Esophagus (tissue), 2 donors: ENCODE data around the gene CLVS2. TPM values are rescaled to one million over a fixed set of nuclear protein-coding genes. Genes with fewer than 3 reads are reported as not detected.

ENCODE experiments used
- H3K27ac ChIP-seq, 2 donors: one replicate each; pipeline ENCODE4 v1.5.1; 2013; ENCODE audit warnings: low read depth in 2 of 2, mild to moderate bottlenecking in 2 of 2, inconsistent platforms in 1 of 2, low read length in 1 of 2, moderate library complexity in 1 of 2
- H3K27me3 ChIP-seq, 2 donors: one replicate each; pipeline ENCODE4 v1.6.1; 2013; ENCODE audit warnings: low read length in 2 of 2, control low read depth in 1 of 2, mild to moderate bottlenecking in 1 of 2; ENCODE audit not compliant: insufficient read depth in 2 of 2, control insufficient read depth in 1 of 2
- H3K36me3 ChIP-seq, 2 donors: one replicate each; pipeline ENCODE4 v1.6.1; 2013; ENCODE audit warnings: low read length in 1 of 2; ENCODE audit not compliant: control insufficient read depth in 2 of 2, insufficient read depth in 2 of 2
- H3K4me1 ChIP-seq, 2 donors: one replicate each; pipeline ENCODE4 v1.6.1; 2013; ENCODE audit warnings: low read length in 1 of 2; ENCODE audit not compliant: control insufficient read depth in 2 of 2, insufficient read depth in 2 of 2
- H3K4me3 ChIP-seq, 2 donors: one replicate each; pipeline ENCODE4 v1.5.1; 2013; ENCODE audit warnings: low read length in 2 of 2, mild to moderate bottlenecking in 2 of 2, low read depth in 1 of 2, moderate library complexity in 1 of 2
- H3K9me3 ChIP-seq, 2 donors: one replicate each; pipeline ENCODE4 v1.6.1; 2013; ENCODE audit warnings: mild to moderate bottlenecking in 2 of 2, low read depth in 1 of 2, low read length in 1 of 2, moderate library complexity in 1 of 2; ENCODE audit not compliant: control insufficient read depth in 2 of 2, insufficient read depth in 1 of 2
- WGBS, 2 donors: extraction: QIAGEN DNeasy Blood & Tissue Kit; methylation state at CpG; one replicate each; pipeline ENCODE4 v1.1.7; 2013; 5-methylcytosine and 5-hydroxymethylcytosine counted together
- polyA plus RNA-seq, 2 donors: library from polyadenylated mRNA; stranded (reverse); fragments of 200-250 nt; gene quantifications; one replicate each; pipeline ENCODE4 v1.2.3, GENCODE V29; 2013
- donor health status: healthy with polysubstance abuse.
- donor health status: Bipolar disorder and iron deficiency.

CLVS2 gene
- polyA plus RNA-seq, 2 donors = not detected

DNA sequence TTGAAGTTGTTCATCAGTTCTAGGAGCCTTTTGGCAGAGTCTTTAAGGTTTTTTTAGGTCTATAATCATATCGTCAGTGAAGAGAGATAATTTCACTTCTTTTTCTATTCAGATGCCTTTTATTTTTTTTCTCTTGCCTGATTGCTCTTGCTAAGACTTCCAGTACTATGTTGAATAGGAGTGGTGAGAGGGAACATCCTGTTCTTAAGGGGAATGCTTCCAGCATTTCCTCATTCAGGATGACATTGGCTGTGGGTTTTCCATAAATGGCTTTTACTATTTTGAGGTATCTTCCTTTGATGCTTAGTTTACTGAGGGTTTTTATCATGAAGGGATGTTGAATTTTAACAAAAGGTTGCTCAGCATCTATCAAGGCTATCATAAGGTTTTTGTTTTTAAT is 109.5 kb downstream of the CLVS2 start:
- Histone ChIP-seq H3K36me3 (no peaks in the 10 kb centered on the region), H3K4me3 (no peak overlapping the region), H3K27ac (no peak overlapping the region), H3K4me1 (no peaks in the 10 kb centered on the region), H3K9me3 (no peaks in the 10 kb centered on the region), H3K27me3 (no peaks in the 10 kb centered on the region)
- WGBS, 2 donors = 57 to 66% methylated on average over 1 of the region's 1 CpG

DNA sequence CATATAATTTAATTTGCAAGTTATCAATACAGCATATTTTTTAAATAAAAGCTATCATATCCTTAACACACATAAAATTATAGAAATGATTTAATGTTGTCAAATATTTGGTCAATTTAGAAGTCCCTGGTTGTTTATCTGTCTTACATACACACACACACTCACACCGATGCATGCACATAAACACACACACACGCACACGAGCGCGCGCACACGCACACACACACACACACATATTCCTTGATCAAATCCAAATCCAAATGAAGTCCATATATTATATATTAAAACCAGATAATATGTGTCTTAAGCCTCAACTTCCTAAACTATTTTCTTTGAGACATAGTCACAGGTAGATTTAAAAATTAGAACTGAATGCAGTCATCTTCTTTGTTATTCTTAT is 120.3 kb downstream of the CLVS2 start:
- Histone ChIP-seq H3K27ac (no peak overlapping the region), H3K36me3 (no peaks in the 10 kb centered on the region), H3K27me3 (no peaks in the 10 kb centered on the region), H3K4me3 (no peak overlapping the region), H3K9me3 (no peaks in the 10 kb centered on the region), H3K4me1 (no peaks in the 10 kb centered on the region)
- WGBS, 2 donors = 90 to 92% methylated on average over 7 of the region's 7 CpGs

DNA sequence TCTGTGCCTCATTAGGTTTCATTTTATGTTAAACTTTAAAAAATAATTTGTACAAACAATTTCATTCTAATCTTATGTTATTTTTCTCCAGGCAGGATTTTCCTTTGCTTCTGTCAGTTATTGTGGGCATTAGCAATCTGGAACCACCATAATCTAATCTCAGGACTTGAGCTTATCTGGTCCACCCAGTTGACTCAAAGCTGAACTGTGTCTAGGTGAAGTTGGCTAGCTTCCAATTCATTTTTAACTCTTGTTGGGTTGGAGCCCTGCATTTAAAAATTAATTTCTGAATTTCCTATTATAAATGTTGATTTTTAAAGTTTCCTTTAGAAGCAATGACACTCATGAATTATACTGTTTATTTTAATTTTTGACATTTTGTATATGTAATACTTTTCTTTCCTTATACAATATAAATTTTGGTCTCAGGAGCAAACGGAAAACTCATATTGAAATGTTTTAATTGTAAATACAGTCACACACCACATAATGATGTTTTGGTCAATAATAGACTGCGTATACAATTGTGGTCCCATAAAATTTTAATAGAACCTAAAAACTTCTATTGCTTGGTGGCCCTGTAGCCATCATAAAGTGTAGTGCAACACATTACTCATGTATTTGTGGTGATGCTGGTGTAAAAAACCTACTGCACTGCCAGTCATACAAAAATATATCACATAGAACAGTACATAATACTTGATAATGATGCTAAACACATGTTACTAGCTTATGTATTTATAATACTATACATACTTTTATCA is 121.3 kb downstream of the CLVS2 start:
- H3K4me1 ChIP-seq = no peaks in the 10 kb centered on the region
- H3K27me3 ChIP-seq = no peaks in the 10 kb centered on the region
- no peak overlapping the region for H3K4me3 ChIP-seq
- H3K9me3 ChIP-seq = no peaks in the 10 kb centered on the region
- no peak overlapping the region for H3K27ac ChIP-seq
- 55 to 57% methylated on average over 2 of the region's 2 CpGs for WGBS, 2 donors
- H3K36me3 ChIP-seq = no peaks in the 10 kb centered on the region

DNA sequence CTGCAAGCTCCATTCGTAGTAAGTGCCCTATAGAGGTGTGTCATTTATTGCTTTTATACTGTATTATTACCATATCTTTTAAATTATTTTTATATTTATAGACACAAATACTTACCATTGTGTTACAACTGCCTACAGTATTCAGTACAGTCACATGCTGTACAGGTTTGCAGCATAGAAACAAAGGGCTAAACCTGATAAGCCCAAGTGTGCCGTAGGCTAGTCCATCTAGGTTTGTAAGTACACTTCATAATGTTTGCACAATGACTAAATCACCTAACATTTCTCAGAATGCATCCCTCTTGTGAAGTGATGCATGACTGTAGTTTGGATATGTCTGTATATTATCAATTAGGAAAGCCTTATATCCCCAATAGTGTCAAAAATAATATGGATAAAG is 122.8 kb downstream of the CLVS2 start:
- Histone ChIP-seq H3K27me3 (no peaks in the 10 kb centered on the region), H3K27ac (no peak overlapping the region), H3K9me3 (no peaks in the 10 kb centered on the region), H3K36me3 (no peaks in the 10 kb centered on the region), H3K4me1 (no peaks in the 10 kb centered on the region), H3K4me3 (no peak overlapping the region)
- 42 to 52% methylated on average over 2 of the region's 2 CpGs for WGBS, 2 donors

Other genes with a start within 250 kb of the CLVS2 start
- under 1 TPM in 1 of 2 donors, not detected in 1; 0.05 TPM for gene FABP7, start 216.5 kb upstream of the CLVS2 start, polyA plus RNA-seq
- 1 to 10 TPM; 4.9 to 7.2 TPM for gene SMPDL3A, start 207.0 kb upstream of the CLVS2 start, polyA plus RNA-seq